Right cardiac atrium (tissue), 5 donors: ENCODE results near the gene SPAG8. TPM values are rescaled to one million over a fixed set of nuclear protein-coding genes. Genes with fewer than 3 reads are reported as not detected.

Experiments used
- ATAC-seq, 2 donors: fragments of 200-7000 bp; cut with Tn5 transposase; one replicate each; pipeline versions ENCODE4 v1.8.0 to v1.9.1; 2020; ENCODE audit warnings: moderate library complexity in 2 of 2, mild to moderate bottlenecking in 1 of 2
- DNase-seq, 3 donors: peaks; one replicate each; pipeline ENCODE4 v3.0.0-alpha.2; 2020
- H3K27ac ChIP-seq: one replicate; pipeline ENCODE4 v1.5.1; 2013; ENCODE audit warnings: mild to moderate bottlenecking, low read length, control low read depth, moderate library complexity
- H3K27me3 ChIP-seq: one replicate; pipeline ENCODE4 v1.6.1; 2013; ENCODE audit not compliant: control insufficient read depth, insufficient read depth
- H3K4me1 ChIP-seq: one replicate; pipeline ENCODE4 v1.6.1; 2013; ENCODE audit warnings: low read length; ENCODE audit not compliant: control insufficient read depth, insufficient read depth
- H3K4me3 ChIP-seq: one replicate; pipeline ENCODE4 v1.5.1; 2013; ENCODE audit warnings: low read length, control low read depth
- H3K9me3 ChIP-seq: one replicate; pipeline ENCODE4 v1.6.1; 2013; ENCODE audit warnings: low read length; ENCODE audit not compliant: control insufficient read depth
- WGBS: extraction: QIAGEN DNeasy Blood & Tissue Kit; methylation state at CpG from one replicate; pipeline ENCODE4 v1.1.7; 2013; 5-methylcytosine and 5-hydroxymethylcytosine counted together
- intact Hi-C, 4 donors: fragments of 100-400 bp; cut with DNase I; formaldehyde crosslinking; loops; one replicate each; pipeline versions ENCODE4 v1.11.0 to v1.14.0; 2022 to 2023
- polyA plus RNA-seq: library from polyadenylated mRNA; stranded (reverse); fragments of 200-250 nt; gene quantifications from one replicate; pipeline ENCODE4 v1.2.3, GENCODE V29; 2013
- total RNA-seq, 4 donors: library from RNA; stranded (reverse); fragmentation: NEBNext Ultra II Directional; extraction: Animal tissue kit (Norgen Biotek cat#: 25700); gene quantifications; one replicate each; pipeline ENCODE4 v1.2.1, GENCODE V29; 2021
- donor health status: healthy with polysubstance abuse.
- donor health status: DM: no; HTN: yes; CAD: no.
- donor health status: DM: no; HTN: no; CAD: no.
- donor health status: DM: no; HTN: yes; CAD: no; lungs with severe emphysema.
- donor health status: DM: yes; HTN: yes; CAD: no.

The SPAG8 gene
- total and polyA plus RNA-seq, 5 donors = 2.6 to 6.0 (median 5.2) TPM

DNA sequence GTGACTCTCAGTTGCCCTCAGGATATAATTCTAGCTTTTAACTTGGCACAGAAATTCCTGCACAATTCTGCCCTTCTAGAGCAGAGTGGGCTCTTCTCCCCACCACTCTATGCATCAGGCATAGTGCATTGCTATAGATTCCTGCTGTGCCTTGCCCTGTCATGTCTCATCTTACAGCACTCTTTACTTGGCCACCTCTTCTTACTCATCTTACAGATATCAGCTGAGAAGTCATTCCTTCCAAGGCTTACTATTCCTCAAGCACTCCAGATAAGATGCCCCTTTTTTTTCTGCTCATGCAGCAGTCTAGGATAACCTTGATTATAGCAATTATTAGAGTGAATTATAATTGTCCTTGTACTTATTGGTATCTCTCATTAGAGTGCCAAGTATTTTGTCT is 10.9 kb upstream of the SPAG8 start:
- Histone ChIP-seq H3K27me3 (no peaks in the 10 kb centered on the region), H3K4me3 (no peak overlapping the region), H3K9me3 (no peaks in the 10 kb centered on the region), H3K4me1 (no peaks in the 10 kb centered on the region), H3K27ac (no peak overlapping the region)
- ATAC-seq = no peak
- intact Hi-C loops = loop anchor here in 1 of 4 donors (10.0 kb wide), 1 partner anchor 178 kb away; no protein-coding TSS in a partner anchor
- no peak for DNase-seq

DNA sequence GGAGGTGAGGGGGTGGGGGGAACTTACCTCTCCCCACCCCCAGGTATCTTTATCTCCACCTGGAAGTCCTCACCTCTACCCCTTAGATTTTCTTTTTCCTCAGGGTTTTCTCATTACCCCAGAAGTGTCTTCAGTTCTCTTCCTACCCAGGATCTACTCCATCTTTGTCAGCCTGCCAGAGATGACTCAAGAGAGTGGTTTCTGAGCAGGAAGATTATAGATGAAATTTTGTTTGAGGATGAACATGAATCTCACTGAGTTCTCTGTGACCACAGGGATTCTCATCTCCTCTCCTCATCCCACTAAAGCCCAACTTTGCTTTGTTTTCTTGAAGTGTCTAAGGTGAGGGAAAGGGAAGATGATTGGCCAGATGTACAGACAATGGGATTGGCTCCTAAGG is 8.0 kb upstream of the SPAG8 start:
- H3K27ac ChIP-seq = no peak overlapping the region
- no peak overlapping the region for H3K4me3 ChIP-seq
- H3K4me1 ChIP-seq = no peaks in the 10 kb centered on the region
- intact Hi-C loops = loop anchor here in 1 of 4 donors (10.0 kb wide), 1 partner anchor 175 kb away; no protein-coding TSS in a partner anchor
- no peaks in the 10 kb centered on the region for H3K9me3 ChIP-seq
- DNase-seq = no peak
- H3K27me3 ChIP-seq = no peaks in the 10 kb centered on the region
- ATAC-seq = no peak

DNA sequence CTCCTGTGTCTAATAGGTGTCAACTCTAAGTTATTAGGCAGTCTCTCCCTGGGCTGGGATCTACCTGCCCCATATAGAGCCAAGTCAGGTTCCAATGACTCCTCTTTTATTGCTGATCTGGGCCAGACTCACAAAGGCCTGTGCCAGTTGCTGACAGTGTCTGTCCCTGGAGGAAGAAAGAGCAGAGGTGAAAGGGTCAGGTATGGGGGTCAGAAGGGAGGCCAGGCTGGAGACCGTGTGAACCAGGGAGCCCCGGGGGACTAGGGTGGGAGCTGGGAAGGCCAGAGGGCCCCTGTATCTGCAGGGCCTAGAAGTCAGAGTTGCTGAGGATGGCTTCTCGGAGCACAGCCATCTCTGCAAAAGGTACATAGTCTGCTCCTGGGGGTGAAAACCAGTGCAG is 6.3 kb upstream of the SPAG8 start:
- Histone ChIP-seq H3K27me3 (no peaks in the 10 kb centered on the region), H3K4me3 (no peak overlapping the region), H3K4me1 (peaks cover 8% of the 10 kb centered on the region), H3K9me3 (no peaks in the 10 kb centered on the region), H3K27ac (no peak overlapping the region)
- 84% methylated on average over 3 of the region's 3 CpGs for WGBS
- intact Hi-C loops = no loop called here
- DNase-seq (no peak), ATAC-seq (no peak)

GRCh38 chr9:35816708-35817107 is 4.6 kb upstream of the SPAG8 start:
- Histone ChIP-seq H3K27me3 (no peaks in the 10 kb centered on the region), H3K4me1 (peaks cover 16% of the 10 kb centered on the region), H3K4me3 (no peak overlapping the region), H3K27ac (no peak overlapping the region), H3K9me3 (no peaks in the 10 kb centered on the region)
- intact Hi-C loops = no loop called here
- DNase-seq (no peak), ATAC-seq (no peak)
- 60% methylated on average over 1 of the region's 1 CpG for WGBS

DNA sequence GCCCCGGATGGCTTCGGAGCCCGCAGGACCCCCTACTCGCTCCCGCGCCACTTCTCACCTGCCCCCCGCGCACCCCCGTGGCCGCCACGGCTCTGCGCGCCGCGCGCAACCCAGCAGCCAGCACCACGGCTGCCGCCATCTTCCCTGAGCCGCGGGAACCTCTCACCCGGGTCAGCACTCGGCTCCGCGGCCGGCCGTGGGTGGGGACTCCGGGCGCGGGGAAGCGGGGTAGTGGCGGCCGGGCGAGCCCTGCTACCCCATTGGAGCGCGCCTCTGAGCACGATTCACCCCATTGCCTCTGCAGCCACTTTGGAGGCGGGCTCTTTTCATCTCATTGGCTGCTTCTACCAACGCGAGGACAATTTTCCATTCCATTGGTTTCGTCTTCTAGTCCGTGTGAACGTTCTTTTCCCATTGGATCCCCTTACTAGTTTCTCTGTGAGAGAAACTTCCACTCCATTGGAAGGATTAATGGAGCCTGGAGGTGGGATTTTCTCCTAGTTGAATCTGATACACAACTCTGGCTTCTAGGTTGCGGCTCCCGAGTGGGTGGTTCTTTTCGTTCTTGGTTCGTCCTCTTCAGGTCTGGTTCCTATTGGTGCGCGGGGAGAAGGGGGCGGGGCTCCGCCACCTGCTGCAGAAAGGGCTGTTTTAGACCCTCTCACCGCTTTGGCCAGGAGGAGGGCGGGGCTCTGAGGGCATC is 2.9 kb upstream of the SPAG8 start, which contains the start of gene HINT2:
Gene HINT2, minus strand, starts transcription at position 202 of the 703 bp plus-strand sequence. Its CDS starts 63 bp downstream, at position 139.
- Histone ChIP-seq H3K4me1 (peaks cover 16% of the 10 kb centered on the region), H3K27me3 (no peaks in the 10 kb centered on the region), H3K4me3 (peak within 1 kb of the TSS; percentile 77), H3K27ac (peak within 1 kb of the TSS; percentile 97), H3K9me3 (no peaks in the 10 kb centered on the region)
- DNase-seq = peak; percentile 96 to 98 (median 98)
- ATAC-seq = peak; percentile 96
- WGBS = under 1% methylated on average over 52 of the region's 52 CpGs
- intact Hi-C loops = no loop called here

DNA sequence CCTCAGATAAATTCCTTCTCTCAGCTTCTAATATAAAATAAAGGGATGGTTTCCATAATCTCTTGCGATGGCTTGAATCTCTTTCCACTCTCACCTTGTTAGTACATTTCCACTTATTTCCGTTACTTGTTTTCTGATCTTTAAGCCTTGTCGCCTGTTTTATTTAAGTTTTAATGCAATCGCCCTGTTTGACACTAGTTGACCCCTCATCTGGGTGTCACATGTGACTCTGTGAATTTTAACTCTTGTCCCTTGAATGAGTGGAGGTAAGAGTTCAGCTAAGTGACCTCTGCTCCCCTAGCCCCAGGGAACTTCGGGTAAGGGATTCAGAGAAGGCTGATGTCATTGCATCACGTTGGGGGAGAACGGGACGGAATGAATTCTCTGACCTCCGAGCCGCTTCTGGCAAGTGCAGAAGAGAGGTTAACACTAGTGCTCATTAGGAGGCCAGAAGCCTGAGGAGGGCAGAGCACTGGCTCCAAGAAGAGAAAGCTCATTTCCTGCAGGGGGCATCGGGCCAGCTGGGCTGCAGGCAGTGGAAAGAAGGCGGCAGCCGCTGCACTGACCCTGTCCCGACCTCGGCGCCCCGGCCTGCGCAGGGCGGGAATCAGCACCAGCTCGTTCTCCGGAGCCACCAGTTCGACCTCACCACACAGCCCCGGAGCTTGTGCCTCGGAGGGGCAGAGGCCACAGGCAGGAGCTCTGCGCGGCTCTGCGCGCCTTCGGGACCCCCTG is 2.2 kb upstream of the SPAG8 start:
- intact Hi-C loops = no loop called here
- Histone ChIP-seq H3K4me3 (peak overlapping the region; percentile 77), H3K9me3 (no peaks in the 10 kb centered on the region), H3K4me1 (peaks cover 16% of the 10 kb centered on the region), H3K27ac (peak overlapping the region; percentile 97), H3K27me3 (no peaks in the 10 kb centered on the region)
- peak; percentile 81 to 91 (median 91) for DNase-seq
- WGBS = 8% methylated on average over 29 of the region's 29 CpGs
- ATAC-seq = peak; percentile 68 to 74

DNA sequence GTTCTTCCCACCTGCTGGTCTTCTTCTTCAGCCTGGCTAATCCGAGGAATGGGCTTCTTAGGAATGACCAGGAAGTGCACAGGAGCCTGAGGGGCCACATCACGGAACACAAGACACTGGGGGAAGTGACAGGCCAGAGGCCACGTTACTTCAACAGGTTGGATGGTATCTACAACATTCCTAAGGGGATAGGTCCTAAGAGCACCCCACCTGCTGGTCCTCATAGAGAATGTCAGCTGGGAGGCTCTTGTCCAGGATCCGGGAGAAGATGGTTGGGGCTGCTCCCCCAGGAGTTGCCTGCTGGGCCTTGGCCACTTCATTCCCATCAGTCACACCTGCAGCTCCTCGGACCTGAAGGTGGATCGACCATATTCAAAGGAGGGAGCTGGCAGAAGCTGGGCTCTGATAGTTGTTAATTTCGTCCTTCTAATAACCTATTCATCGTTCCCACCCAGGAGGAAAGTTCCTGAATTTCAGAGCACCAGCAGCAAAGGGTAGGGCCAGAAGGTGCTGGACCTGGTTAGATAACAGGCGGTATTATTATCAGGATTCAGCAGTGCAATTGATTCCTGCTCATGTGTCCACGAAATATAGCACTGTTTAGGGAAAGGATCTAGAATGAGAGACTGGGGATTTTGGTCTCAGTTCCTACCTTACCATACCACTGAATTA is 1.5 kb upstream of the SPAG8 start:
- Histone ChIP-seq H3K4me3 (no peak overlapping the region), H3K4me1 (peaks cover 16% of the 10 kb centered on the region), H3K27me3 (no peaks in the 10 kb centered on the region), H3K9me3 (no peaks in the 10 kb centered on the region), H3K27ac (peak overlapping the region; percentile 48)
- no peak for ATAC-seq
- WGBS = 69% methylated on average over 10 of the region's 10 CpGs
- intact Hi-C loops = no loop called here
- DNase-seq = no peak

- Histone ChIP-seq H3K4me1 (peaks cover 16% of the 10 kb centered on the region), H3K4me3 (peak overlapping the region; percentile 34), H3K9me3 (no peaks in the 10 kb centered on the region), H3K27ac (peak overlapping the region; percentile 81), H3K27me3 (no peaks in the 10 kb centered on the region)
- intact Hi-C loops = no loop called here
- WGBS = 11% methylated on average over 12 of the region's 12 CpGs
- DNase-seq (peak; percentile 28 to 74 (median 74)), ATAC-seq (no peak)
These were observed 559 bp downstream of the SPAG8 start for GRCh38 chr9:35811381-35812024.

DNA sequence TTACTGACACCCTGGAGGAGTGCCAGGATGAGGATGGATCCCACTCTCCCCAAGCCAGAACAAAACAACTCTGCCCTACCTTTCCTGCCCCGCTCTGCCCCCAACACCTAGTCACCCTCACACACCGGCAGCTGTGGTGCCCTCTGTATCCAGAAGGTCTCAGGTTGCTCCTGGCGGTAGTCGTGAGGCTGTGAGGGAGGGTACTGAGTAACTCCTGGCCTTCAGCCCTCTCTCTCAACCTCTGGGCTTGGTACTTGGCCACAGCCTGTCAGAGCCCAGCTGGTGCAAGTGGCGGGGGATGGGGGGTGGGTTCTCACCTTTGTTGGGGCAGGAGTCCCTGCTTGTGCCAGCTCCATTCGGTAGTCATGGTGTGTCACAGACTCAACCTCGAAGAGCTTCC is 1.9 kb downstream of the SPAG8 start:
- WGBS = 93% methylated on average over 7 of the region's 7 CpGs
- DNase-seq (no peak), ATAC-seq (no peak)
- Histone ChIP-seq H3K27me3 (no peaks in the 10 kb centered on the region), H3K4me1 (peaks cover 16% of the 10 kb centered on the region), H3K27ac (no peak overlapping the region), H3K9me3 (no peaks in the 10 kb centered on the region), H3K4me3 (no peak overlapping the region)
- intact Hi-C loops = no loop called here

GRCh38 chr9:35808433-35808832 is 3.6 kb downstream of the SPAG8 start:
- intact Hi-C loops = no loop called here
- Histone ChIP-seq H3K4me1 (peaks cover 9% of the 10 kb centered on the region), H3K9me3 (no peaks in the 10 kb centered on the region), H3K4me3 (no peak overlapping the region), H3K27ac (no peak overlapping the region), H3K27me3 (no peaks in the 10 kb centered on the region)
- no peak for DNase-seq
- WGBS = 90% methylated on average over 9 of the region's 9 CpGs
- no peak for ATAC-seq
